Type B pancreatic cell (in vitro differentiated cells): ENCODE data around the gene KLHL3. TPM values are rescaled to one million over a fixed set of nuclear protein-coding genes. Genes with fewer than 3 reads are reported as not detected.

Experiments
- DNase-seq: peaks from one replicate; pipeline ENCODE4 v3.0.0; 2021; ENCODE audit warnings: mixed read lengths; ENCODE audit not compliant: unreplicated experiment; ENCODE audit errors: extremely low spot score
- H3K27ac Mint-ChIP-seq: 2 replicates; pipeline ENCODE4 v1.8.0; 2021; ENCODE audit warnings: mild to moderate bottlenecking, mixed read lengths
- H3K27me3 Mint-ChIP-seq: 2 replicates; pipeline ENCODE4 v1.8.0; 2021; ENCODE audit warnings: mixed read lengths
- H3K36me3 Mint-ChIP-seq: 2 replicates; pipeline ENCODE4 v1.8.0; 2021; ENCODE audit warnings: mixed read lengths
- H3K4me1 Mint-ChIP-seq: one replicate; pipeline ENCODE4 v1.8.0; 2021; ENCODE audit warnings: mixed read lengths; ENCODE audit not compliant: unreplicated experiment
- H3K4me3 Mint-ChIP-seq: 2 replicates; pipeline ENCODE4 v1.8.0; 2021; ENCODE audit warnings: mild to moderate bottlenecking, mixed read lengths
- H3K9me3 Mint-ChIP-seq: 2 replicates; pipeline ENCODE4 v1.8.0; 2021; ENCODE audit warnings: mixed read lengths
- total RNA-seq: library from RNA; stranded (reverse); gene quantifications from 2 replicates; pipeline ENCODE4 v1.2.1, GENCODE V29; 2021; ENCODE audit warnings: low replicate concordance
- TF ChIP-seq, protein P1 (sequence below): fragments of 200-600 bp; sonication (generic); conservative IDR thresholded peaks from 2 replicates; pipeline ENCODE4 v1.5.0; 2021; ENCODE audit warnings: antibody characterized with exemption, mild to moderate bottlenecking

KLHL3 gene
- total RNA-seq, 1 donor from 2014 or later = 9.7 TPM

DNA sequence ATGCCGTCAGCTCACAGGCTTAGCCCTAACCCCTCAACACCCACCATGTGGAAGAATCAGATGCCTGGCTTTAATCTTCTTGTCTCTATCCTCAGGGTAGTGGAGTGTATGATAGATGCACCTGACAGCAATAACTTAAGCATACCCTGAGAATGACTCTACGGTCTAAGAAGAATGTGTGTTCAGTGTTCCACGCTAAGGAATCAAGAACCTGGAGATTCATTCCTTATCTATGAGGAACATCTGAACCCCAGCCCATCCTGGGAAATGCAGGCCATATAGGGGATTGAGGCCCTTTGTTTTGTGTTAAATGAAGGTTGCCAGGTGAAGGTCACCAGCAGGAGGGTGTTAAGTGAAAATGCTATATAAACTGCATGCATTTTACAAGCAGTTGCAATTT lies 63.0 kb downstream of the KLHL3 start:
- no peak overlapping the region for H3K27ac Mint-ChIP-seq
- no peaks in the 10 kb centered on the region for H3K9me3 Mint-ChIP-seq
- no peaks in the 10 kb centered on the region for H3K27me3 Mint-ChIP-seq
- H3K4me3 Mint-ChIP-seq = no peak overlapping the region
- H3K36me3 Mint-ChIP-seq = no peaks in the 10 kb centered on the region
- no peak for DNase-seq
- H3K4me1 Mint-ChIP-seq = peaks cover 4% of the 10 kb centered on the region
- TF ChIP-seq, protein P1, sequence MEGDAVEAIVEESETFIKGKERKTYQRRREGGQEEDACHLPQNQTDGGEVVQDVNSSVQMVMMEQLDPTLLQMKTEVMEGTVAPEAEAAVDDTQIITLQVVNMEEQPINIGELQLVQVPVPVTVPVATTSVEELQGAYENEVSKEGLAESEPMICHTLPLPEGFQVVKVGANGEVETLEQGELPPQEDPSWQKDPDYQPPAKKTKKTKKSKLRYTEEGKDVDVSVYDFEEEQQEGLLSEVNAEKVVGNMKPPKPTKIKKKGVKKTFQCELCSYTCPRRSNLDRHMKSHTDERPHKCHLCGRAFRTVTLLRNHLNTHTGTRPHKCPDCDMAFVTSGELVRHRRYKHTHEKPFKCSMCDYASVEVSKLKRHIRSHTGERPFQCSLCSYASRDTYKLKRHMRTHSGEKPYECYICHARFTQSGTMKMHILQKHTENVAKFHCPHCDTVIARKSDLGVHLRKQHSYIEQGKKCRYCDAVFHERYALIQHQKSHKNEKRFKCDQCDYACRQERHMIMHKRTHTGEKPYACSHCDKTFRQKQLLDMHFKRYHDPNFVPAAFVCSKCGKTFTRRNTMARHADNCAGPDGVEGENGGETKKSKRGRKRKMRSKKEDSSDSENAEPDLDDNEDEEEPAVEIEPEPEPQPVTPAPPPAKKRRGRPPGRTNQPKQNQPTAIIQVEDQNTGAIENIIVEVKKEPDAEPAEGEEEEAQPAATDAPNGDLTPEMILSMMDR = no peak

DNA sequence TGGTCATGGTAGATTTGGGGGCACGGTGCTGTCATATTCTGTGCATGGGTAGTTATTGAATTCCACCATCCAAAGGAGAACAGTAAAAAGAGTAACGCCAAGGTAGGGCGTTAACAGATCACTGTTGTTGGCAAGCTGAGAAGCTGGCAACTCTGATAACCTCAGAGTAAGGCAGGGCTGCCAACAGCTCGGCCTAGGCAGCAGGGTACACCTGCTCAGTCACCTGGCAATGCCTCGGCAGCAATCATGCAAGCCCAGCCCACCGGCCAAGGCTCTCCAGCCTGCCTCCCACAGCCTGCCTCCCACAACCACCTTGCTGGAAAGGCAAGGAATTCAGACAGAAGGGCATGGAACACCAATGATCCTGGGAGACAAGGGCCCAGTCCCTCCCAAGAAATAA lies 63.9 kb downstream of the KLHL3 start:
- TF ChIP-seq, protein P1 = no peak
- no peak for DNase-seq
- Mint-ChIP-seq H3K27me3 (no peaks in the 10 kb centered on the region), H3K36me3 (no peaks in the 10 kb centered on the region), H3K4me1 (peaks cover 4% of the 10 kb centered on the region), H3K9me3 (no peaks in the 10 kb centered on the region), H3K27ac (no peak overlapping the region), H3K4me3 (no peak overlapping the region)

DNA sequence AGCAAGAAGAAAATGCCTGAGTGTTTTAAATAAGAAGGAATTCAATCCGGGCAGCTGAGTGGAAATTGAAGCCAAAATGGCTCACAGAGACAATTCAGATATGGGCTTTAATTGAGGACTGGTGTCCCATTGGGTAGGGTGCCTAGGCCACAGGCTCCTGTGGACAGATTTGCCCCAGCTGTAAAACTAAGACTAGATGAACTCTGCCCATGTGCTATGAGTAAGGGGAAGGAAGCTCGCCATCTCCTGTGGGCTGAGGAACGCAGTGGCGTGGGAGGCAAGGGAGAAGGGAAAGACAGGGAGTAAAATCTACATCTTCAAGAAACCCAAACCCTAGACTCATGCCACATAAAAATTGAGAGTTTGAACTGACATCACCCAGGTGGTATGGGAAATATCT lies 66.1 kb downstream of the KLHL3 start:
- TF ChIP-seq, protein P1 = no peak
- Mint-ChIP-seq H3K36me3 (no peaks in the 10 kb centered on the region), H3K27me3 (no peaks in the 10 kb centered on the region), H3K9me3 (no peaks in the 10 kb centered on the region), H3K27ac (no peak overlapping the region), H3K4me3 (no peak overlapping the region), H3K4me1 (peaks cover 4% of the 10 kb centered on the region)
- no peak for DNase-seq

DNA sequence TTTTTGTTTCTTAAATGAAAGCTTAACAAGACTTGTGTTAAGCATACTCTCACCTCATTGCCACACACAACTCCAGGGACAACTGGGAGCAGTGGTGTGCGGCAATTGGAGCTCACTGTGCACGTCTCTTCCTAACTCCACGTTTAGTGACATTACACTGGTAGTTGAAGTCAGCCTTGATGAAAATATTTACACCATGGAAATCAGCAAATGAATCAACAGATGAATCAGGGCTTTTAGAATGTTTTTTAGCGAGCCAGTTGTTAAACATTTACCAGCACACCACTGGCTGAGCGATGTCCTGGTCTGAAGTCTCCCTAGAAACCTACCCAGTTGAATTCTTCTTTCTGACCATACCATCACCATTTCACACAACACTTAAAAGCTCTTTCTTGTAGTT lies 67.3 kb downstream of the KLHL3 start:
- Mint-ChIP-seq H3K4me1 (peaks cover 4% of the 10 kb centered on the region), H3K36me3 (no peaks in the 10 kb centered on the region), H3K9me3 (no peaks in the 10 kb centered on the region), H3K27ac (no peak overlapping the region), H3K4me3 (no peak overlapping the region), H3K27me3 (no peaks in the 10 kb centered on the region)
- TF ChIP-seq, protein P1 = no peak
- no peak for DNase-seq

DNA sequence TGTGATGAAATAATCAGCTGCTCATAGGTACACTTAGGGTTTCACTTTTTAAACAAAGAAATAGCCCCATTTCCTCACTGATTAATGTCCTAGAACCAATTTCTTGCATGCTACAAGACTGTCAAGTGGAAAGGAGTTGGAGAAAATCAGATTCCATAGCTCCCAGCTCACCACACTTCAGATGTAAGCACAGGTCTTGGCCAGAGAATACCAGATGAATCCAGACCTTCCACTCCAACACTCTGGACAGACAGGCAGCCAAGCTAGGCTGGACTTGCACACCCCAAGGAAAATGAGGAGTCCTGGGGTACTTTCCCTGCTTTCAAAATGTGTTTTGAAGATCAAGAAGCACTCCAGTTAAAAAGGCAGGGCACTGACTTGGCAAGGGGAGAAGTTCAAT lies 68.5 kb downstream of the KLHL3 start:
- H3K9me3 Mint-ChIP-seq = no peaks in the 10 kb centered on the region
- no peaks in the 10 kb centered on the region for H3K27me3 Mint-ChIP-seq
- no peak for DNase-seq
- TF ChIP-seq, protein P1 = no peak
- H3K36me3 Mint-ChIP-seq = no peaks in the 10 kb centered on the region
- H3K27ac Mint-ChIP-seq = no peak overlapping the region
- no peaks in the 10 kb centered on the region for H3K4me1 Mint-ChIP-seq
- H3K4me3 Mint-ChIP-seq = no peak overlapping the region

DNA sequence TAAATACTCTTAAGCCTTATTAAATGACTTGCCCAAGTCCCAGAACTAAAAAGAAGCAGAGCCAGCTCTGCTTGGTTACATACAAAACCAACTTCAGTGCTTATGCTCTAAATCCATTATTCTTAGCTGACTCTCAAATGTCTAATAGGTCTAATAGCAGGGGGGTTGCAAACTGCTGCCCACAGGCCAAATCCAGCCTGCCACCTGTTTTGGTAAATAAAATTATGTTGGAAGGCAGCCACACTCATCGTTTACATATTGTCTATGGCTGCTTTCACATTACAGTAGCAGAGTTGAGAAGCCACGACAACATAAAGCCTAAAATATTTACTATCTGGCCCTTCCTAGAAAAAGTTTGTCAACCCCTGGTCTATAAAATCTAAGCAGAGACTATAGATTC lies 69.0 kb downstream of the KLHL3 start:
- Mint-ChIP-seq H3K9me3 (no peaks in the 10 kb centered on the region), H3K4me3 (no peak overlapping the region), H3K36me3 (no peaks in the 10 kb centered on the region), H3K27me3 (no peaks in the 10 kb centered on the region), H3K27ac (no peak overlapping the region), H3K4me1 (no peaks in the 10 kb centered on the region)
- DNase-seq = no peak
- TF ChIP-seq, protein P1 = no peak
